ENCODE measurements around the gene RNPC3.

DNA sequence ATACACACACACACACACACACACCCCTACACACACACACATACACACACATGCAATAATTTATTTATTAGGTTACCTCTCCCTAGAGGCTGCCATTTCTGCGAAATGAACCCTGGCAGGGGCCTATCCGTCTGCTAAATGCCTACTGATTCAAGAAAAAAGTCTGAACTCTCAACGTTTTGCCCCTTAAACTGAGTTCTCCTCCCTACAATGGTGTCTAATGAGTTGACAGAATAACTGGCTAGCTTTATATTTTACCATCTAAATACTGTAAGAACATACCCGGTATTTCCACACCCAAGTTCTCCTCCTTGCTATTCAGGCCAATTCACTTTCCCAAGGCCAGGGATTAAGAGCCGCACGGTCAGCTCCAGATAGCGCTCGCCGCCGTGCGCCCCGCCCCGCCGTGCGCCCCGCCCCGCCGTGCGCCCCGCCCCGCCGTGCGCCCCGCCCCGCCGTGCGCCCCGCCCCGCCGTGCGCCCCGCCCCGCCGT, 339 bp upstream of the RNPC3 start:
- no peak for TF ChIP-seq ELF1 (tag; IDR thresholded peaks at IDR 0.05)
- TF ChIP-seq PML (IDR thresholded peaks at IDR 0.05; ENCODE audit: low read length): no peak
